Measurements from ENCODE around the gene MICAL2.

MICAL2 gene

GRCh38 chr11:12225046-12225739 is 114.8 kb downstream of the MICAL2 start:
- Mint-ChIP-seq H3K9me3 (no peaks in the 10 kb centered on the region), H3K27ac (peak overlapping the region; percentile 97 to 98), H3K27me3 (no peaks in the 10 kb centered on the region), H3K36me3 (ENCODE audit: insufficient read depth) (peaks cover 53% of the 10 kb centered on the region), H3K4me1 (ENCODE audit: low read depth in 2 of 2) (peaks cover 52 to 58% of the 10 kb centered on the region in 2 donors), H3K4me3 (peak overlapping the region; percentile 77 to 86)
- ATAC-seq (replicated peaks), result peak; percentile 0
- DNase-seq, result no peak

GRCh38 chr11:12226093-12226492 is 115.7 kb downstream of the MICAL2 start:
- peak overlapping the region in 1 of 2 donors; percentile 49 for H3K4me3 Mint-ChIP-seq
- peak overlapping the region; percentile 90 to 97 for H3K27ac Mint-ChIP-seq
- no peak for ATAC-seq (replicated peaks)
- H3K4me1 Mint-ChIP-seq (ENCODE audit: low read depth in 2 of 2), result peaks cover 48 to 58% of the 10 kb centered on the region in 2 donors
- no peaks in the 10 kb centered on the region for H3K27me3 Mint-ChIP-seq
- H3K9me3 Mint-ChIP-seq, result no peaks in the 10 kb centered on the region
- H3K36me3 Mint-ChIP-seq (ENCODE audit: insufficient read depth), result peaks cover 59% of the 10 kb centered on the region
- no peak for DNase-seq

GRCh38 chr11:12229450-12230229 is 119.2 kb downstream of the MICAL2 start:
- Mint-ChIP-seq H3K36me3 (ENCODE audit: insufficient read depth) (peaks cover 52% of the 10 kb centered on the region), H3K9me3 (no peaks in the 10 kb centered on the region), H3K4me1 (ENCODE audit: low read depth in 2 of 2) (peaks cover 21 to 32% of the 10 kb centered on the region in 2 donors), H3K27me3 (no peaks in the 10 kb centered on the region), H3K27ac (peak overlapping the region in 1 of 2 donors; percentile 85), H3K4me3 (no peak overlapping the region)
- no peak for DNase-seq
- no peak for ATAC-seq (replicated peaks)

GRCh38 chr11:12232160-12232559 is 121.8 kb downstream of the MICAL2 start:
- DNase-seq (no peak), ATAC-seq (replicated peaks) (no peak)
- Mint-ChIP-seq H3K27ac (peak overlapping the region in 1 of 2 donors; percentile 96), H3K36me3 (ENCODE audit: insufficient read depth) (peaks cover 32% of the 10 kb centered on the region), H3K27me3 (no peaks in the 10 kb centered on the region), H3K4me1 (ENCODE audit: low read depth in 2 of 2) (peaks cover 36 to 42% of the 10 kb centered on the region in 2 donors), H3K4me3 (no peak overlapping the region), H3K9me3 (no peaks in the 10 kb centered on the region)

GRCh38 chr11:12232817-12233601 is 122.6 kb downstream of the MICAL2 start:
- Mint-ChIP-seq H3K27me3 (no peaks in the 10 kb centered on the region), H3K4me1 (ENCODE audit: low read depth in 2 of 2) (peaks cover 36 to 42% of the 10 kb centered on the region in 2 donors), H3K27ac (peak overlapping the region; percentile 95 to 96), H3K36me3 (ENCODE audit: insufficient read depth) (peaks cover 27% of the 10 kb centered on the region), H3K4me3 (no peak overlapping the region), H3K9me3 (no peaks in the 10 kb centered on the region)
- DNase-seq (no peak), ATAC-seq (replicated peaks) (no peak)

GRCh38 chr11:12233602-12233925 is 123.2 kb downstream of the MICAL2 start:
- Mint-ChIP-seq H3K4me3 (no peak overlapping the region), H3K36me3 (ENCODE audit: insufficient read depth) (peaks cover 28% of the 10 kb centered on the region), H3K9me3 (no peaks in the 10 kb centered on the region), H3K27me3 (no peaks in the 10 kb centered on the region), H3K4me1 (ENCODE audit: low read depth in 2 of 2) (peaks cover 34 to 37% of the 10 kb centered on the region in 2 donors), H3K27ac (peak overlapping the region; percentile 95 to 96)
- DNase-seq (no peak), ATAC-seq (replicated peaks) (no peak)

- H3K4me3 Mint-ChIP-seq, result peak overlapping the region in 1 of 2 donors; percentile 4
- peaks cover 31% of the 10 kb centered on the region for H3K36me3 Mint-ChIP-seq (ENCODE audit: insufficient read depth)
- no peaks in the 10 kb centered on the region for H3K9me3 Mint-ChIP-seq
- H3K27me3 Mint-ChIP-seq, result no peaks in the 10 kb centered on the region
- peaks cover 31 to 35% of the 10 kb centered on the region in 2 donors for H3K4me1 Mint-ChIP-seq (ENCODE audit: low read depth in 2 of 2)
- ATAC-seq (replicated peaks) (no peak), DNase-seq (no peak)
- H3K27ac Mint-ChIP-seq, result peak overlapping the region; percentile 95 to 96
Observed at GRCh38 chr11:12234221-12234620, 123.8 kb downstream of the MICAL2 start.

- H3K4me3 Mint-ChIP-seq, result peak overlapping the region; percentile 15 to 76
- DNase-seq, result no peak
- peaks cover 30 to 31% of the 10 kb centered on the region in 2 donors for H3K4me1 Mint-ChIP-seq (ENCODE audit: low read depth in 2 of 2)
- H3K36me3 Mint-ChIP-seq (ENCODE audit: insufficient read depth), result peaks cover 30% of the 10 kb centered on the region
- no peak for ATAC-seq (replicated peaks)
- H3K9me3 Mint-ChIP-seq, result no peaks in the 10 kb centered on the region
- H3K27me3 Mint-ChIP-seq, result no peaks in the 10 kb centered on the region
- peak overlapping the region; percentile 95 to 96 for H3K27ac Mint-ChIP-seq
Observed at GRCh38 chr11:12235080-12235479, 124.7 kb downstream of the MICAL2 start.

GRCh38 chr11:12235553-12235946 is 125.2 kb downstream of the MICAL2 start:
- H3K4me1 Mint-ChIP-seq (ENCODE audit: low read depth in 2 of 2), result peaks cover 29 to 31% of the 10 kb centered on the region in 2 donors
- DNase-seq (no peak), ATAC-seq (replicated peaks) (peak; percentile 10)
- H3K27ac Mint-ChIP-seq, result peak overlapping the region; percentile 95 to 96
- H3K9me3 Mint-ChIP-seq, result no peaks in the 10 kb centered on the region
- peak overlapping the region; percentile 73 to 76 for H3K4me3 Mint-ChIP-seq
- peaks cover 30% of the 10 kb centered on the region for H3K36me3 Mint-ChIP-seq (ENCODE audit: insufficient read depth)
- H3K27me3 Mint-ChIP-seq, result no peaks in the 10 kb centered on the region

GRCh38 chr11:12235947-12236743 is 125.8 kb downstream of the MICAL2 start:
- Mint-ChIP-seq H3K4me1 (ENCODE audit: low read depth in 2 of 2) (peaks cover 29 to 31% of the 10 kb centered on the region in 2 donors), H3K4me3 (peak overlapping the region; percentile 73 to 76), H3K36me3 (ENCODE audit: insufficient read depth) (peaks cover 30% of the 10 kb centered on the region), H3K9me3 (no peaks in the 10 kb centered on the region), H3K27me3 (no peaks in the 10 kb centered on the region), H3K27ac (peak overlapping the region; percentile 95 to 96)
- DNase-seq (peak; percentile 44 to 58 (median 46)), ATAC-seq (replicated peaks) (peak; percentile 84)

- DNase-seq (no peak), ATAC-seq (replicated peaks) (no peak)
- H3K4me1 Mint-ChIP-seq (ENCODE audit: low read depth in 2 of 2), result peaks cover 26 to 31% of the 10 kb centered on the region in 2 donors
- H3K27ac Mint-ChIP-seq, result peak overlapping the region; percentile 95 to 96
- no peaks in the 10 kb centered on the region for H3K9me3 Mint-ChIP-seq
- H3K27me3 Mint-ChIP-seq, result no peaks in the 10 kb centered on the region
- peak overlapping the region in 1 of 2 donors; percentile 73 for H3K4me3 Mint-ChIP-seq
- peaks cover 35% of the 10 kb centered on the region for H3K36me3 Mint-ChIP-seq (ENCODE audit: insufficient read depth)
Observed at GRCh38 chr11:12236744-12237101, 126.3 kb downstream of the MICAL2 start.

- H3K4me1 Mint-ChIP-seq (ENCODE audit: low read depth in 2 of 2), result peaks cover 27 to 33% of the 10 kb centered on the region in 2 donors
- H3K4me3 Mint-ChIP-seq, result no peak overlapping the region
- no peak for ATAC-seq (replicated peaks)
- peak overlapping the region in 1 of 2 donors; percentile 96 for H3K27ac Mint-ChIP-seq
- H3K9me3 Mint-ChIP-seq, result no peaks in the 10 kb centered on the region
- peaks cover 35% of the 10 kb centered on the region for H3K36me3 Mint-ChIP-seq (ENCODE audit: insufficient read depth)
- DNase-seq, result no peak
- no peaks in the 10 kb centered on the region for H3K27me3 Mint-ChIP-seq
Observed at GRCh38 chr11:12237381-12237784, 127.0 kb downstream of the MICAL2 start.

- Mint-ChIP-seq H3K27ac (no peak overlapping the region), H3K36me3 (ENCODE audit: insufficient read depth) (peaks cover 36% of the 10 kb centered on the region), H3K27me3 (no peaks in the 10 kb centered on the region), H3K4me3 (no peak overlapping the region), H3K4me1 (ENCODE audit: low read depth in 2 of 2) (peaks cover 31 to 37% of the 10 kb centered on the region in 2 donors), H3K9me3 (no peaks in the 10 kb centered on the region)
- DNase-seq, result no peak
- ATAC-seq (replicated peaks), result no peak
Observed at GRCh38 chr11:12238420-12238819, 128.0 kb downstream of the MICAL2 start.

Data from effector memory CD8-positive, alpha-beta T cell (primary cell).